DOHH2 (cell line): Measurements from ENCODE around the gene CALN1.

Experiments
- CTCF ChIP-seq: fragments of 200-600 bp; sonication (generic); IDR thresholded peaks from one replicate; pipeline ENCODE4 v1.5.1; 2014; ENCODE audit warnings: antibody characterized with exemption, mild to moderate bottlenecking, low read depth, low read length; ENCODE audit not compliant: poor library complexity, severe bottlenecking
- EZH2phosphoT487 ChIP-seq: fragments of 200-600 bp; sonication (generic); IDR thresholded peaks from 2 replicates; pipeline ENCODE4 v1.6.1; 2017; ENCODE audit warnings: borderline replicate concordance, mild to moderate bottlenecking, antibody characterized with exemption, low read length, moderate library complexity, mixed read lengths

- no peak for TF ChIP-seq CTCF
- TF ChIP-seq EZH2phosphoT487, result no peak
Observed at GRCh38 chr7:71933426-71933825, 478.7 kb downstream of the CALN1 start.
